Activated CD8-positive, alpha-beta memory T cell treated with anti-CD3 and anti-CD28 coated beads for 48 hours (primary cell): ENCODE measurements around the gene MPC1.
"Not testable (repeated sequence)": the region's sequence is repeated elsewhere in the genome, so short reads cannot be mapped to it uniquely, and the experiment has no call there.

Experiments
- DNase-seq, 3 experiments: peaks; one replicate each; pipeline ENCODE4 v3.0.0-alpha.2; 2020; ENCODE audit warnings: low read depth in 2 of 3, low spot score in 2 of 3

Gene MPC1

DNA sequence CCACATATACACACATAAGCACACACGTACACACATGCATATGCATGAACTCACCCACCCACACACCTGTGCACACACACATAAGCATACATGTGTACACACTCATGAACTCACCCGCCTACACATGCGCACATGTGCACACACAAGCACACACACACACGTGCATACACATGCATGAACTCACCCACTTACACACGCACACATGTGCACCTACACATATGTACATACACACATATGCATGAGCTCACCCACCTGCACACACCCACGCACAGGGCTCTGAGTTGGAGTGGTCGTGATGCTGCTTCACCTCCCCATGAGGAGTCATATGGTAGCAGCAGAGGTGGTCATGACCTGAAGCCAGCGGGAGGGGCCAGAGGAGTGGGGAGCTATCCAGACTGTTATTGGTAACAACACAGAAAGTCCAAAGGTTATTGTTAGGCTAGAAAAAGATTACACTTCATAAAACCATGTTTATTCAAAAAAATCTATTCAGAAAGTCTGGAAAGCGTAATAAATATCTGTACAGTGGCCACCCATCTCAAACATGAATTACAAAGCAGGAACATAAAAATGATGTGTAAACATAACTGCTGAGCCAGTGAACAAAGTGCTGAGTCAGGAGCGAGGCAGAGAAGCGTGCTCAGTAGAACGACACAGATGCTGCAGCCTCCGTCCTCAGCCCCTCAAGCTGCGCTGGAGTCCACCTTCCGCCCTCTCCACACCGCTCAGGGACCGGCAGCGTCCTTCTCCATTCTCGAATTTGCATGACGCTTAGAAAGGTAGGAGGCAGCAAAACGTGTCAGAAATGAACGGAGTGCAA lies 26.4 kb upstream of the MPC1 start:
- DNase-seq: no peak

DNA sequence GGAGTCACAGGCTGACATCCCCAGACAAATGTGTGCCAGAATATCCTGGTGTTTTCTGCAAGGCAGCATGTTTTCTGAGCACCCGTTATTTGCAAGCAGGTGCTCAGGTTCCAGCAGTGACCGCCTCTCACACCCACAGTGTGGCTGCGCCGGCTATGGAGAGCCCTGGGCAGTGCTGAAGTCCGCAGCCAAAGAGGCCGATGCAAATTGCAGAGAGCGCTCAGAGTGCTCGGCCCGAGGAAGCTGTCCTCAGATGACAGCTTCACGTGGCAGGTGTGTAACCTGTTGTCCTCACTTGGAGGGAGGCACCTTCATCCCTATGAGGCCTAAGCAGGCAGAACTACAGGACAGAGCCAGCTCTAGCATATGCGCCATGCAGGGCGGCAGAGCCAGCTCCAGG lies 23.5 kb upstream of the MPC1 start:
- no peak for DNase-seq

DNA sequence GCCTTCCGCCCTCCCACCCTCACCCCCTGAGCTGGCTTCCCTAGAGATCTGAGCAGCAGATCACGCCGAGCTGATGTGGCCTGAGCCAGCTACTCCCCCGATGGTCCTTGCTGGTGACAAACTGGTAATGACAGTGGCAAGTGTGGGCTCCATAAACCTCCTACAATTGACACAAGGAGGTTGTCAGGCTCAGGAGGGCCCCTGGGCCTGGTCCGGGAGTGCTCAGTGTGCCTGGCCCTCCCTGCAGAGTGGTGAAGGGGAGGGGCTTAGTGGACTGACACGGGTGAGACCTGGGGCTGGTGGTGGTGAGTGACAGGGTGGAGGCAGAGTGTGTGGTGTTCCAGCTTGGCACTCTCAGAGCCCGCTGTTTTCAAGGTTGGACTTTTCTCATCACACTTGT lies 22.6 kb upstream of the MPC1 start:
- DNase-seq: no peak

DNA sequence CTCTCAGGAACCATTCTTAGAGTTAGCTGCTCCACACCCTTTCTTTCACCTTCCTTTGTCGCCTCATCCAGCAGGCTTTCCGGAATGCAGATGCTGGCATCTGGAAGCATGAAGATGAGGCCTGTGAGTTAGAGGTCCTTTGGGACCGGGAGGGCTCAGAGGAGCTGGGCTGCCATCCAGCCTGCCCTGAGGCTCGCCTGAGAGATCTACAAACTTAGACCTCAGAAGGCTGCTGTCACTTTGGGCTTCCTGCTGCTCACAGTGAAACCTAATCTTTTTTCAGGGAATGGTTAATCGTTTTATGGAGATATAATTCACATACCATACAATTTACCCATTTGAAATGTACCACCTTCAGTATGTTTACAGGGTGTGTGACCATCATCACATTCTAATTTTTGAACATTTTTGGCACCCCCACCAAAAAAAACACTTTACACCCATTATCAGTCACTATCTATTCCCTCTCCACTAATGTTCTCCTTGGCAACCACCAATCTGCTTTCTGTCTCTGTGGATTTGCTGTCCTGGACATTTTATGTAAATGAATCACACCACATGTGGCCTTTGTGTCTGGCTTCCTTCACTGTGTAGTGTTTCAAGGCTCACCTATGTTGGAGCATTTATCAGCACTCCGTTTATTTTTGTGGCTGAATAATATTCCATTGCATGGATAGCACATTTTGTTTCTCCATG lies 20.0 kb upstream of the MPC1 start:
- no peak for DNase-seq

DNA sequence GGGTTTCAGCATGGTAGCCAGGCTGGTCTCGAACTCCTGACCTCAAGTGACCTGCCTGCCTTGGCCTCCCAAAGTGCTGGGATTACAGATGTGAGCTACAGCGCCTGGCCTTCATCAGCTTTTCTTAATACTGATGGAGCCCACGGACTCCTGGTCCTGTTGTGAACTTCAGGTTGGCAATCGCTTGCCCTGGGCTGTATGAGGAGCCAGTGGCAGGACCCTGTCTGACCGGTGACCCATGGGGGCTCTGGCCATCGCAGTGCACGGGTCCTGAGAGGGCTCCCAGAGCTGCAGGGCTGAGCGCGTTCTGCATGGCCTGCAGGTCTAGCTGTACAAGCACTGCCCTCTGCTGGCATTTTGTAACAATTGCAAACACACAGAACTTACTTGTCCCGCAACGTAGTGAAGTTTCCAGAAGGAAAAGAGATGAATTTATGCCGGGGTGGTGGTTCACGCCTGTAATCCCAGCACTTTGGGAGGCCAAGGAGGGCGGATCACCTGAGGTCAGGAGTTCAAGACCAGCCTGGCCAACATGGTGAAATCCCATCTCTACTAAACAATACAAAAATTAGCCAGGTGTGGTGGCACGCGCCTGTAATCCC lies 18.0 kb upstream of the MPC1 start:
- not testable (repeated sequence) for DNase-seq

DNA sequence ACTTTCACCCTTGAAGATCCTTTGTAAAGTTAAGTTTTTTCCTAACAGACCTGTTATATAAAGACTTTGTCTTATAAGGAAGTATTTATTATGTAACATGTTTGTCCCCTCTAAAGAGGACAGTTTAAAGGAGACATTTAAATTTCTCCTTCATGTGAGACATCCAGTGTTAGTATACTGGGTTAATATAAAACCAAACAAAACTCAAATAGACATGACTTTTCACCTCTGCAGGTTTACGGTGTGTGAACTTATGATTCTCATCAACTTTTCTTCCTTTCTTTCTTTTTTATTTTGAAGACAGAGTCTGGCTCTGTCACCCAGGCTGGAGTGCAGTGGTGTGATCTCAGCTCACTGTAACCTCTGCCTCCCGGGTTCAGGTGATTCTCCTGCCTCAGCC lies 17.4 kb upstream of the MPC1 start:
- DNase-seq: no peak

DNA sequence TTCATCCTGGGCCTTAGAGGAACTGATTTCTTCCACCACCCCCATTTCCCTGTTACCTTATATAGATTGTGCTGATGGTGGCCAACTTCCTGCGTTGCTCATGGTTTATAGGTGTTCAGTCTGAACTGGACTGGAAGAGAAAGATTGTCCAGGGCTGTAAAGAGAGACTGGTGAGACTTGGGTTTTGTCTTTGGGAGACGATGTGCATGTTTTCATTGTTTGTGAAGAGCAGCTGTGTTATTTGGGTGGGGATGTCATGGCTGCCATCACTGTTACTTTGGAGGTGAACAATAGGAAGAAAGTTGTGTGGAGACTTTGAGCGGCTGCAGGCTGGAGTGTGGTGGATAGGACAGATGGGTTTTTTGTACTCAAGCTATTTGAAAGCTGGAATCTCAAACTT lies 15.6 kb upstream of the MPC1 start:
- no peak for DNase-seq

DNA sequence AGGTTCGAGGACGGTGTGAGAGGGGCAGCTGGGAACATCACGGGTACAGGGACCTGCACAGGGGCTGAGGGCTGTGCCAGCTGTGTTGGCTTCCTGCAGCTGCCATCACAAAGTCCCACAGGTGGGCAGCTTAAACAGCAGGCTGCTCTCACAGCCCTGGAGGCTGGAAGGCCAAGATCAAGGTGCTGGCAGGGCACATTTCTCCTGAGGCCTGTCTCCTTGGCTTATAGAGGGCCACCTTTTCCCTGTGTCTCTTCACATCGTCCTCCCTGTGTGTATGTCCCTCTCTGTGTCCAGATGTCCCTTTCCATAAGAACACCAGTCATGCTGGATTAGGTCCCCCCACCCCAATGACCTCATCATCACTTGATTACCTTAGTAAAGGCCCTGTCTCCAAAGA lies 15.1 kb upstream of the MPC1 start:
- DNase-seq: no peak

DNA sequence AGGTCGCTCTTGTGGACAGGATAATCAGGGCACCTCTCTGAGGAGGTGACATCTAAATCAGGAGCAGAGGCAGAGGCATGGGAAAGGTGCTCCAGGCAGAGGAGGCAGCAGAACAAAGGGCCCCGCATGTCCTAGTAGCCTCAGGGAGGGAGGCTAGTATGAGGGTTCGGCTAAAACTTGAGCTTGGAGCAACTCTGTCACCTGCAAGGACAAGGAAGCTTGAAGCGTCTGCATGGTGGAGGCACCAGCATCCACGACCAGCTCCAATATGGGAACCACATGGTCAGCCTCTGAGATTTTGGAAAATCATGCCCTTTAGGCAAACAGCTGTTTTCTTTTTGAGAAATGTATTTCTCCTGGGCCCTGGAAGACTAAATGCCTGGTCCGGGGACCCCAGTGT lies 13.0 kb upstream of the MPC1 start:
- DNase-seq: no peak

DNA sequence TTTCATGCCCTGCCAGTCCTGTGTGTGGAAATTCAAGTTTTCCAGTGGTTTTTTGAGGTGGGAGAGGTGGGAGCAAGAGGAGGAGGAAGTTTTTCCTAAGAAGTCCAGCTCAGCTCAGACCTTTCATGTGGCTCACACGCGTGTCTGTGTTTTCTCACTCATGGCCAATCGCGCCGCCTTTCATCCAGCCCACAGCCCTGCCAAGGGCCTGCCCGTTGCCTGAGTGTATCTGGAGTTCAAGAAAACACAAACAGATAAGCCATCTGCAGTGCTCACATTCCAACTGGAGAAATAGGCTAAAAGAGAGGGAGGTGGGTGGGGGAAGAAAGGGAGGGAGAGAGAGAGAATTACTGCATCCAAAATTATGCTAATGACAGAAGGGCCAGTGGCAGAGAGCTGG lies 12.6 kb upstream of the MPC1 start:
- DNase-seq: no peak

DNA sequence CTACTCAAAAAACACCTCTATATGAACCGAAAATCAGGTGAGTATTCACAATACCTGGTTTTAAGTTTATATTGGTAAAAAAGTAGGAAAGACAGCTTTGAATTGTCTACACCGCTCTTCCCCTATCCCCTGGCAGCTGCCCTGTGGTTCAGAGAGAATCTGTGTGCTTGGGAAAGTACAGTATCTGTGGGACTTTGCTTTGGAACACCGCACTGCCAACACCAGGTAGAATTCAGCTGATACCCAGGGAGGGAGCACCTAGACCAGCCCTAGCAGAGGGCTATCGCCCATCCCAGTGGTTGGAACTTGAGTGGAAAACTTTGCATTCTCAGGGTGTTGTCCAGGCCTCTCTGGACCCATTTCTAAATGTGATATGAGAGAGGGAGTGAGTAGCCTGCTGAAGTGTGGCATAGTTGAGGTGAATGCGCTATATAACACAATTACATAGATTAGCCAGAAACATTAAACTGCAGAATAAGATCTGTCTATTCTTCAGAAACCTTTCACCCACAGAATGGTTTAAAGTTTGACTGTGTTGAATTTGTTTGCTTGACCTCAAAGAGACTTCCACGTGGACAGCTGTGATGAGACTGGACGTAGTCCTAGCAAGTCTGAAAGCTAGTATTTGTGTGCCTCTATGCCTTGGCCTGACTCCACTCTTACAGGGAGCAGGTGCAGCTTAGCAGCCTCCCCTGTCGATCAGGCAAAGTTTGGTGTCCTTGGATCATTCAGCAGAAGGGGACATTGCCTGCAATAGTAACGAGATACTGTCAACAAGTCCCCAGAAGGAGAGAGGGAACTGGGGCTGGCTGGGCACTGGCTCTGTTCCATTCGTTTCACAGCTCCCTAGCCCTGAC lies 11.5 kb upstream of the MPC1 start:
- DNase-seq: no peak

DNA sequence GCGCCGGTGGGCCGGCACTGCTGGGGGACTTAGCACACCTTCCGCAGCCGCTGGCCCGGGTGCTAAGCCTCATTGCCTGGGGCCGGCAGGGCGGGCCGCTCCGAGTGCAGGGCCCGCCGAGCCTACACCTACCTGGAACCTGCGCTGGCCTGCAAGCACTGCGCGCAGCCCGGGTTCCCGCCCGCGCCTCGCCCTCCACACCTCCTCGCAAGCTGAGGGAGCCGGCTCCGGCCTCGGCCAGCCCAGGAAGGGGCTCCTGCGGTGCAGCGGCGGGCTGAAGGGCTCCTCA lies 10.7 kb upstream of the MPC1 start:
- DNase-seq: no peak

DNA sequence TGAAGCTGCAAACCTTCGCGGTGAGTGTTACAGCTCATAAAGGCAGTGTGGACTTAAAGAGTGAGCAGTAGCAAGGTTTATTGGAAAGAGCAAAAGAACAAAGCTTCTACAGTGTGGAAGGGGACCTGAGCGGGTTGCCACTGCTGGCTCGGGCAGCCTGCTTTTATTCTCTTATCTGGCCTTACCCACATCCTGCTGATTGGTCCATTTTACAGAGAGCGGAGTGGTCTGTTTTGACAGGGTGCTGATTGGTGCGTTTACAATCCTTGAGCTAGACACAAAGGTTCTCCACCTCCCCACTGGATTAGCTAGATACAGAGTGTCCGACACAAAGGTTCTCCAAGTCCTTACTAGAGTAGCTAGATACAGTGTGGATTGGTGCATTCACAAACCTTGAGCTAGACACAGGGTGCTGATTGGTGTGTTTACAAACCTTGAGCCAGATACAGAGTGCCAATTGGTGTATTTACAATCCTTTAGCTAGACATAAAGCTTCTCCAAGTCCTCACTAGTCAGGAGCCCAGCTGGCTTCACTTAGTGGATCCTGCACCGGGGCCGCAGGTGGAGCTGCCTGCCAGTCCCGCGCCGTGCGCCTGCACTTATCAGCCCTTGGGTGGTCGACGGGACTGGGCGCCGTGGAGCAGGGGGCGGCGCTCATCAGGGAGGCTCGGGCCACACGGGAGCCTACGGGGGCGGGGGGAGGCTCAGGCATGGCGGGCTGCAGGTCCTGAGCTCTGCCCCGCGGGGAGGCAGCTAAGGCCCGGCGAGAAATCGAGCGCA lies 10.2 kb upstream of the MPC1 start:
- not testable (repeated sequence) for DNase-seq

DNA sequence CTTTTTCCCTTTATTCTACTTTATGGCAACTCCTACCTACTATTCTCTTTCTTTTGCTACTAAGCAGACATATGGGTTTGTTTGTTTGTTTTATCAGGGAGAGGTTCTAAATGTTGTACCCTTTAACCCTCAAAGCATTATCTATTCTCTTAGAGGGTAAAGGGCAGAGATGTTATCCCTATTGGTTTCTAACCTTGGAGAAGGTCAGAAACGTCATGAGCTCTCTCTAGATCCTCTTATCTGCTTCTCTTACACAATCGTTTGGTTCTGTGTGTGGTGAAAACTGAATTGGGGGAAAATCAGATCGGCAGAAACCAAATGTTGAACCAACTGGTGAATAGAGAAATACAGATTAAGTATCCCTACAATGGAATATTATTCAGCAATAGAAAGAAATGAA lies 6.4 kb upstream of the MPC1 start:
- DNase-seq: no peak

DNA sequence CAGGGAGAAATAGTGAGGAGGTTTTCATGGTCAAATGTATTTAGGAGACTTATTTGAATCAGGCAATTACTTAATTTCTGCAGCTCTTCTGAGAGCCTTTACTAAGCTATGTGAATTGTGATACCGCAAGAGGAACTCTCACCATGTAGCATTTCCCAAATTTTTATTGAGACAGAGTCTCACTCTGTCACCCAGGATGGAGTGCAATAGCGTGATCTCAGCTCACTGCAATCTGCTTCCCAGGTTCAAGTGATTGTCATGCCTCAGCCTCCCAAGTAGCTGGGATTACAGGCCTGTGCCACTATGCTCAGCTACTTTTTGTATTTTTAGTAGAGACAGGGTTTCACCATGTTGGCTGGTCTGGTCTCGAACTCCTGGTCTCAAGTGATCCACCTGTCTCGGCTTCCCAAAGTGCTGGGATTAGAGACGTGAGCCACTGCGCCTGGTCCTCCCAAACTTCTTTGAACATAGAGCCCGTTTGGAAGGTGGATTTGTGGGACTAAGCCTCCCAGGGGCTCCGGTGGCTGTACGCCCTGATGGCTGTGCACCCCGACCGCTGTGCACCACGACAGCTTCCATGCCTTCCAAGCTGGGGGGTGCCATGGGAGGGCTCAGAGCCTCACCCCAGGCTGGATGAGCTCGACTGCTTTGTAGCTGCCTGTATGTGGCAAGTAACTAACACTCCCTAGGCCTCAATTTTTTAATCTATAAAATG lies 5.7 kb upstream of the MPC1 start:
- no peak for DNase-seq

DNA sequence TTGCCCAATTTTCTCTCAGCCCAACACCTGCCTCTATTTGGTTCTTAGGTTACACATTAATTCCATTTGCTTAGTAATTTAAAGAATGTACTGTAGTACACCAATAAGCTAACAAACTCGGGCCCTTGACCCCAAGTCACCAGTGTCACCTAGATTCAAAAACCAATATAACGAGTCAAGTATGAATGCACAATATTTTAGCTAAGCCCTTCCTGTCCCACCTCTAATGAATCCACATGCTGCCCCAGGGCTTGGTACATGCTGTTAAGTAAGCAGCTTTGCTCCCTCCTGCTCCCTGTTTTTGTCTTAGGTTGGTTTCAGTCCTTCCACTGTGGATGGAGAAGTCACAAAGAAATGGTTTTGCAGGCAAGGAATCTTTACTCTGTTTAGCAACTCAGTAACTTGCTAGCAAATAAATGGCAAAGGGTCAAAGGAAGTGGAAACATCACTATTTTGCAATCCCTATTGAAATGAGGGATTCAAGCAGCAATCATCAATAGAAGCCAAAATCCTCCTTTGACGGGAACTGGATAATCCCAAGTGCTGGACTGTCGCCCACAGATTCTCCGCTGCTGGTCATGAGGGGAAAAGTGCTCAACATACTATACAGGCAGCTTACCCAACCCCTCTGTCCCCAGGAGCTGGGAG lies 5.0 kb upstream of the MPC1 start:
- DNase-seq: no peak

DNA sequence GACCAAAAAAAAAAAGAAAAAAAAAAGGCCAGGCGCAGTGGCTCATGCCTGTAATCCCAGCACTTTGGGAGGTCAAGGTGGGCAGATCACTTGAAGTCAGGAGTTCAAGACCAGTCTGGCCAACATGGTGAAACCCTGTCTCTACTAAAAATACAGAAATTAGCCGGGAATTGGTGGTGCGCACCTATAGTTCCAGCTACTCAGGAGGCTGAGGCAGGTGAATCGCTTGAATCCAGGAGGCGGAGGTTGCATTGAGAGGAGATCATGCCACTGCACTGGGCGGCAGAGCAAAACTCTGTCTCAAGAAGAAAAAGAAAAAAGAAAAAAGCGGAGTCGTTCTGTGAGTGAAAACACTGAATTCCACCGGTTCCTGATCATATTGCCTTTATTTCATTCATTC lies 4.4 kb upstream of the MPC1 start:
- DNase-seq: not testable (repeated sequence)

DNA sequence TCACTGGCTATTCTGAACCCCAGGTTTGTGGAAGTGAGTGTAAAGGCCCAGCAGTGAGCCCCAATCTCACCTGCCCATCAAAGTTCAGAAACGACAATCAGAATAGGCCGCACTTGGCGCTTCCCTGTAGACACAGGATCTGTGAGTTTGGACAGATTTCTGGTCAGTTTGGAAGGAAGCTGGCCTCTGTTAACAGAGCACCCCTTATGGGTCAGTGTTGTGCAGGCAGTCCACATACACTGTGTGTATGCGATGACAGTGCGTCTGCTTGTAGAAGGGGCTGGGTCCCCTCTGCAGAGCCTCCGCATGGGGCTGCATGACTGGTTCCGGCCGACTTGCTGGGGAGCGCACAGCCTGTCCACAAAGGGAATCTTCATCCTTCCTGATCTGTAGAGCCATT lies 3.4 kb upstream of the MPC1 start:
- DNase-seq: no peak

DNA sequence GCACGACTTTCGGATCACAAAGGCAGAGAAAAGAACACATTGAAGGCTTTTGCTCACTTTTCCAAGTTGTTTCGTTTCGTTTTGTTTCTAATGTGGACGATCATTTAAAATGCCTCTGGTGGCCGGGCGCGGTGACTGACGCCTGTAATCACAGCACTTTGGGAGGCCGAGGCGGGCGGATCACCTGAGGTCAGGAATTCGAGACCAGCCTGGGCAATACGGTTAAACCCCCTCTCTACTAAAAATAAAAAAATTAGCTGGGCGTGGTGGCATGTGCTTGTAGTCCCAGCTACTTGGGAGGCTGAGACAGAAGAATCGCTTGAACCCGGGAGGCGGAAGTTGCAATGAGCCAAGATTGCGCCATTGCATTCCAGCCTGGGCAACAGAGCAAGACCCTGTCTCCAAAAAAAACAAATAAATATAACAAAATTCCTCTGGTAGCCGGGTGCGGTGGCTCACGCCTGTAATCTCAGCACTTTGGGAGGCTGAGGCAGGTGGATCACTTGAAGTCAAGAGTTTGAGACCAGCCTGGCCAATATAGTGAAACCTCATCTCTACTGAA lies 1.1 kb upstream of the MPC1 start:
- DNase-seq: not testable (repeated sequence)
